Right ventricle myocardium superior (tissue), 1 donor: ENCODE data around the gene SSPN. TPM values are rescaled to one million over a fixed set of nuclear protein-coding genes. Genes with fewer than 3 reads are reported as not detected.

Source experiments
- ATAC-seq: fragments of 200-7000 bp; cut with Tn5 transposase; one replicate; pipeline ENCODE4 v1.9.1; 2020; ENCODE audit warnings: mild to moderate bottlenecking; ENCODE audit not compliant: poor library complexity
- DNase-seq: peaks from one replicate; pipeline ENCODE4 v3.0.0-alpha.2; 2020
- intact Hi-C: fragments of 100-400 bp; cut with DNase I; formaldehyde crosslinking; loops from one replicate; pipeline ENCODE4 v1.11.2; 2022
- total RNA-seq: library from RNA; stranded (reverse); fragmentation: NEBNext Ultra II Directional; extraction: Animal tissue kit (Norgen Biotek cat#: 25700); gene quantifications from one replicate; pipeline ENCODE4 v1.2.1, GENCODE V29; 2021
- donor health status: DM: no; HTN: yes; CAD: no; lungs with severe emphysema.

The SSPN gene
- total RNA-seq, 1 donor from 2014 or later, result 51.5 TPM

DNA sequence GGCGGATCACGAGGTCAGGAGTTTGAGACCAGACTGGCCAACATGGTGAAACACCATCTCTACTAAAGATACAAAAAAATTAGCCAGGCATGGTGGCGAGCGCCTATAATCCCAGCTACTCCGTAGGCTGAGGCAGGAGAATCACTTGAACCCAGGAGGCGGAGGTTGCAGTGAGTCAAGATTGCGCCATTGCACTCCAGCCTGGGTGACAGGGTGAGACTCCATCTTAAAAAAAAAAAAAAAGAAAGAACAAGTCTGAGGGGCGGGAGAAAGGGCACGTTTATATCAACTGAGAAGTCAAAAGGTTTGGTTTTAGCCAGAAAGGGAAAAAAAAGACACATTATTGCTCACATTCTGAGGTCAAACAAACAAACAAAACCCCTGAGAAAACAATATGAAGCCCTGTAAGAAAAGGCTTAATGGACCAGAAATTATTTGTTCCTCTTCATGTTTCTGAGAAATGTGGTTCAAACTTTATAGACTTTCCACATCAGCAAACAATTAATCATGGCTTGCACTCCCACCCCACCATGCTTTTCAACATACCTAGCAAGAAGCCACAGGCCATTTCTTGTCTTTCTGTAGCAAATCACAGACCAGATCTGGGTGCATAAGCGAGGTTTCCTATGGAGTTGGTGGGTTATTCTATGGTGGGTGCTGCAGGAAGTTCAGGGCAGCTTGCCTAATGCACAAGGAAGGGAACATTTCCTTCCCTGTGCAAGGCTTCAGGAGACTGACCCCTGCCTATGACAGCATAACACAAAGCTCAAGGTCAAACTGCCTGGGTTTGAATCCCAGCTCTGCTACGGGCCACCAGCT lies 80.1 kb downstream of the SSPN start:
- no peak for ATAC-seq
- intact Hi-C loops, result no loop called here
- DNase-seq, result no peak

DNA sequence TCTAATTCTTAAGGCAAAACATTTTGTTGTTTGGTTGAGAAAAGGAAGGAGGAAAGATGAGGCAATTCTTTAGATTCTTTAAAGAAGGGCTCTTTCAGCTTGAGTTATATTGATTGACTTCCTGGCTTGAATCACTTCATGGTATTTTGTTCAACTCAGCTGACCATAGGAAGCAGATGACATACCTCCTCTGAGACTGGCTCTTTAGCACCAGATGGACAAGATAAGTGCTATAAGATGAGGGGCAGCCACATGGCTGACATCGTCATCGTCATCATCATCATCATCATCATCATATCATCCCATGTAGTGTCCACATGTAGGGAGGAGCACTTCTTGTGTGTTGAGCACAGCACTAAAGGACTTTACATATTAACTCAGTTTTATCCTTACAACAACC lies 81.3 kb downstream of the SSPN start:
- no peak for DNase-seq
- no peak for ATAC-seq
- intact Hi-C loops, result no loop called here

DNA sequence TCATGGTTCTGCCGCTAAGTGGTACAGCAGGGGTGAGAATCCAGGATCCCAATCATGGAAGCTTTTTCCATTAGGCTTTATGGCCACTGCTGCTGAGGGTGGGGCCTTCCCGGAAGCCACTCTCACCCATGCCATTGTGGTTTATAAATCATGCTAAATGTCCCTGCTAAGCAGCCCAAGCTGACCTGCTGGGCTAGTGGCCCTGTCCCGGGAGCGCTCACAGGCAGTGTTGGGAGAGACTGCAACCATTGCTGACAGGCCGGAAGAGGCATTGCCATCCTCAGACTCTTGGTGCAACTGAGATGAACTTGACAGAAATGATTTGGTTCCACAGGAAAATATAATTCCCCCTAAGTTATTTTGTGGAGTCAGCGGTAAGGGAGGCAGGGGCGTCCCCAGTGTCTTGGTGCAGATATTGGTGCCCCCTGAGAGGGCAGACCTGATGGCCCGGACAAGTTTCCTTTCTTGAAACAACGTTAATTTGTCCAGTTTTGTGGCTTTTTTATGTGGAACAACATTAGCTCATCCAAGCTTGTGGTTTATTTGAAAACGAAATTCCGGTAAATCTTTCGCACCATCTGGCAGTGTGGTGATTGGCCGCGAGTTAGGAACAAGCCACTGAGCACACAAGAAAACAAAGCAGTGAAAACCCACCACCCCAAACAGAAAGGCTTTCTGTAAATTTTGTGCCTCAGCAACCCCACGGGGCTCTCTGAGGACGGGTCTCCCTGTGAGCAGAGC lies 82.3 kb downstream of the SSPN start:
- intact Hi-C loops, result no loop called here
- DNase-seq (no peak), ATAC-seq (no peak)

DNA sequence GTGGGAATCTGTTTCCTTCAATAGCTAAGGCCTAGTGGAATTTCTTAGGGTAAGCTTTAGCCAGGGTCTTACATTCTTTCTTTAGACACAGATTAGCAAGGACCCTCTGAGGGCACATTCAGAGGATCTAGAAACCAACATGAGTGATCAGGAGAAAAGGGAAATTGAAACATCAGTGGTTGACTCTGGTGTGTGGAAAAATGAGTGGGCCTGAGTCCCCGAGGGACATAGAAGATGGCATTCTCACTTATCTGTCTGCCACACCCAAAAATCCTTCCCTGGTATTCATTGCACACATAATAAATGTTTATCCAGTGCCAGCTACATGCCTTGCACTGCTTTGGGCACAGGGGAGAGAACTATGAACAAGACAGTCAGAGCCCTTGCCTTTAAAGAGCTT lies 82.9 kb downstream of the SSPN start:
- DNase-seq (no peak), ATAC-seq (no peak)
- intact Hi-C loops, result no loop called here

DNA sequence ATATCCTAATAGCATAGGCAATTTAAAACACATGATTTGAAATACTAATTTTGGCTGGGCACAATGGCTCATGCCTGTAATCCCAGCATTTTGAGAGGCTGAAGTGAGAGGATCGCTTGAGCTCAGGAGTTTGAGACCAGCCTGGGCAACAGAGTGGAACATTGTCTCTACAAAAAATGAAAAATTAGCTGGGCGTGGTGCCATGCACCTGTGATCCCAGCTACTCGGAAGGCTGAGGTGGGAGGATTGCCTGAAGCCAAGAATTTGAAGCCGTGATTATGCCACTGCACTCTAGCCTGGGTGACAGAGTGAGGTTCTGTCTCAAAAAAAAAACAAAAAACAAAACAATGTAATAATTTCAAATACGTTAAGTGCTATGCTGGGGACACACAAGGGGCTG lies 83.3 kb downstream of the SSPN start:
- no peak for DNase-seq
- intact Hi-C loops, result no loop called here
- no peak for ATAC-seq

DNA sequence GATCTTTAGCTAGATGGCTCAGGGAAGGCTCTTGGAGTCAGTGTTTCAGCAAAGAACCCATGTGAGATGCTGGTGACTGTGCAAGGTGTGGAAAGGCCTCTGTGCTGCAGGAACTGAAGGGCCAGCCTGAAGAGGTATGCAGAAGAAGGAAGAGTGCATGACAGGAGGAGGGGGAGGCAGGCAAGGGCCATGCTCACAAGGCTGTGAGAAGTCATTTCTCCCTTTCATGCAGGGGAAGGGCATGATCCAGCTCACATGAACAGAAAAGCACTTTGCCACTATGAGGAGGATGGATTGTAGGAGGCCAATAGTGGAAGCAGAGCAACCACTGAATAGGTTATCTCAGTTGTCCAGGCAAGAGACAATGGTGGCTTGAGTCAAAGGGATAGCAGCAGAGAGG lies 83.7 kb downstream of the SSPN start:
- no peak for ATAC-seq
- intact Hi-C loops, result no loop called here
- DNase-seq, result no peak

DNA sequence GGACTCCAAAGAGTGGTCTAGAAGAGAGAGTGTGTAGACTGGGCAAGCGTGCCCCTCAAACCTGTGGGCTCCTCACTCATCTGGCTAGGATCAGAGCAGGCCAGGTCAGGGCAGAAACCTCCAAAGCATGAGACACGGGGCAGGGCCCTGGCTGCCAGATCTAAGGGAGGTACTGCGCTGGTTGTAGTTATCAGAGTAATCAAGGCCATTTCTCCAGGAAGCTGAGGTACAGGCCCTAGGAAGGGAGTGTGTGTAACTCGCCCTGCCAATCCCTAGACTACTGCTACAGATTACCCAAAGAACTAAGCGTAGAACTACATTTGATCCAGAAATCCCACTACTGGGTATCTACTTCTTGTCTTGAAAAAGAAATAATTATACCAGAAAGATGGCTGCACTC lies 84.5 kb downstream of the SSPN start:
- ATAC-seq (no peak), DNase-seq (no peak)
- intact Hi-C loops, result no loop called here

DNA sequence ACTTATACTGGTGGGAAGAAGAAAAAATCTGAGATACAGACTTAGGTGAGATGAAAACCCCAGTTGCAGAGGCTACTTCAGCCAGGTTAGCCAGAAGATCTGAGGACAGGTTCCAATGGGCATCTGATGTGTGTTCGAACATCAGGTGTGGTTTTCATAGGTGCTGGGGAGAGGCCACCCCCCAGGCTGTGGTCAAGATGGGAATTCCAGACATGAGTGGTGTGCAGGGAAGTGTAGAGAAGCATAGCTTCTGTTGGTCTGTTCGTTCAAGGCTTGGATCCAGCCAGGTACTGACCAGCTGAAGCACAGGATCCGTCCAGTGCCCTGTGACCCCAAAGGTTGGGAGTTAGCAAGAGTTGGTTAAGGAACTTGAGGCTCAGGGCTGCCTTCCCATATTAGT lies 85.5 kb downstream of the SSPN start:
- intact Hi-C loops, result no loop called here
- DNase-seq (no peak), ATAC-seq (no peak)

DNA sequence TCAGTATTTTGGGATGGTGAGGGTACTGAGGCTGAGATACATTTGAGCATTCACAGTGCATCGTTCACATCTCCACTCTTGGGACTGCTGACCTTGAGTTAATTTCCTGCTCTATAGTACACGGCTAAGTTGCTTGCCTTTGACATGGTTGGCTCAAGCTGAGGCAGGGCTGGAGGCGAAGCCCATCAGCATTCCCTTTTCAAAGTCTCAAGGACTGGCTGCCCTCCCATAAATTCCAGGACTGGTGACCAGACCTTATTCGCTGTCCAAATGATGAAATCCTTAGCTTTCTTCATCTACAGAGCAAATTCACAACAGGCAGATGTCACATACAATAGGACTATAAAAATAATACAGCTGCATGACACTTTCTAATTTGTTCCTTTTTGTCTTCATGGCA lies 85.9 kb downstream of the SSPN start:
- ATAC-seq (peak; percentile 90), DNase-seq (peak; percentile 58)
- intact Hi-C loops, result no loop called here

DNA sequence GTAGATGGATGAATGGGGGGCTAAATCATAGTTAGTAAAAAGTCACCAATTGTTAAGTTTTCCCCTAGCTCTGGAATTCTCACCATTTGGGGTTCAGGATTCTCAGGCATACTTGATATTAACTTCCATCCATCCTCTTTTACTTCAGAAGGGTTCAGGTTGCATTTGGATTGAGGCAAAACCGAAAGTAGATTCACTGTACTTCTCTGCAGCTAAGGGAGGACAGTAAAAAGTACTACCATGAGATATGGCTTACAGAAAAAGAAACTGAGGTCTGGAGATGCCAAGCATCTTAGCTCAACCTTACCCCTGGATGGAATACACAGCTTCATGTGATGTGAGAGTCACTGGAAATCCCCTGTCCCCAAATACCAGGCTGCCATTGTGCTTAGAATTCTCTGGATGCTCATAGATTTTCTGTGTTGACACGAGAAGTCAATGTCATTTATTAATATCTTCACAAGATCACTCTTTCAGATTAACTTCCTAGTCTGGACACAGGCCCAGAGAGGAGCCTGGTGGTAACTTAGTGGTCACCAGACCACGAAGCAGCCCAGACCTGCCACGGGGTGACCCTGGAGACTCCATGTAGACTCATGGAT lies 87.1 kb downstream of the SSPN start:
- ATAC-seq, result no peak
- intact Hi-C loops, result no loop called here
- no peak for DNase-seq

DNA sequence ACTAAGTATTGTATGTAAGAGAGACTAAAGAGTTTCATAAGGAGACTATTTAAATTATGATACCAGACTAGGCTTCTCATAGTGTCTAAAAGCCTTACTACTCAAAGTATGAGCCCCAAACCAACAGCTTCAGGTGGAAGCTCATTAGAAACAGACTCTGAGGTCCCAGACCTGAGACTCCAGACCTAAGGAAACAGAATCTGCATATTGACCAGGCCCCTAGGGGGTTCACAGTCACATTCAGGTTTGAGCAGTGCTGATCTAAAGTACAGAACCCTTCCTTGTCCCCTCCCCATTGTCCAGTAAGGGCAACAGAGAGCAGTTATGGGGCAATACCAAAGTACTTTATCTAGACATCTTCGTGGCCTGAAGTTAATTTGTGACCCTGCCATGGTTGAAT lies 87.7 kb downstream of the SSPN start:
- DNase-seq (no peak), ATAC-seq (no peak)
- intact Hi-C loops, result no loop called here

DNA sequence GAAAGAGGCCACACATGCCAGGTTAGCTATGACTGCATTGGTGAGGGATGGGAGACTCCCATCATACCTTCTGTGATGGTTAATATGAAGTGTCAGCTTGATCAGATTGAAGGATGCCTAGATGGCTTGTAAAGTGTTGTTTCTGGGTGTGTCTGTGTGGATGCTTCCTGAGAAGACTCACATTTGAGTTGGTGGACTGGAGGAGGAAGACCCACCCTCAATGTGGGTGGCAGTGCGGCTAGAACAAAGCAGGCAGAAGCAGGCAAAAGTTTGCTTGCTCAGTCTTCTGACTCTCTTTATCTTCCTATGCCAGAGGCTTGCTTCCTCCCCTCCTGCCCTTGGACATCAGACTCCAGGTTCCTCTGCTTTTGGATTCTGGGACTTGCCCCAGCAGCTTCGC lies 88.2 kb downstream of the SSPN start:
- no peak for DNase-seq
- no peak for ATAC-seq
- intact Hi-C loops, result no loop called here

DNA sequence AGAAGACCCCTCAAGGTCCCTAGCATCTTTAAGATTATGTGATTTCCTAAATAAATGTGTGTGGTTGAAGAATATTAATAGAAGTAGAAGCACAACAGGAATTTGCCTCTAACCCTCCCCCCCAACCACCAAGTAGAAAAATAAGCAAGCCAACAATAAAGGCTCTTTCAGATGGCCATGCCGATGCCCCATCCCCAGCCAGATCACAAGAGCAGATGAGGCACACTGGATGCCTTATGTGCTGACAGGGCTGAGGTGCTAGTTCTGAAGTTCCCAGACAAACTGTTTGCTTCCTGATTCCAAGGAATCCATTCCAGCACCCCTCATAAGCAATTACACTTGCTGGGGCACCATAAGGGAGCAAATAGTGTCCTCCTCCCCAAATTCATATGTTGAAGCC lies 90.0 kb downstream of the SSPN start:
- no peak for ATAC-seq
- intact Hi-C loops, result no loop called here
- no peak for DNase-seq

DNA sequence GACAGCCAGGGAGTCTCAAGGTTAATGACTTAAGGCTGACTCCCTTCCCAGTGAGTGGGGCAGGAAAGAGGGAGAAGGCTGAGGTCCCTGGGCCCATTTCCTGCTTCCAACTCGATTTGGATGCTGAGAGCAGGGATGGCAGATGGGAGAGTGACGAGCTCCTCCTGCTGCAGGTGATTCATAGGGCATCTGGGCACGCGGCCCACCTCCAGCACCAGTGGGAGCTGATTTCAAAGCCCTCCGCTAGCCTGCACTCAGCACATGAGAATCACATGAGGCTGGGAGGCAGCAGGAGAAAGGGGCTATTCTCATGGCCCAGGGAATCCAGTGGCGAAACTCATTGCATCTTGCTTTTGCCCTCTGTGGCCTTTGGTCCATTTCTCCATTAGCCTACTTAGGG lies 90.8 kb downstream of the SSPN start:
- ATAC-seq, result no peak
- no peak for DNase-seq
- intact Hi-C loops, result no loop called here

DNA sequence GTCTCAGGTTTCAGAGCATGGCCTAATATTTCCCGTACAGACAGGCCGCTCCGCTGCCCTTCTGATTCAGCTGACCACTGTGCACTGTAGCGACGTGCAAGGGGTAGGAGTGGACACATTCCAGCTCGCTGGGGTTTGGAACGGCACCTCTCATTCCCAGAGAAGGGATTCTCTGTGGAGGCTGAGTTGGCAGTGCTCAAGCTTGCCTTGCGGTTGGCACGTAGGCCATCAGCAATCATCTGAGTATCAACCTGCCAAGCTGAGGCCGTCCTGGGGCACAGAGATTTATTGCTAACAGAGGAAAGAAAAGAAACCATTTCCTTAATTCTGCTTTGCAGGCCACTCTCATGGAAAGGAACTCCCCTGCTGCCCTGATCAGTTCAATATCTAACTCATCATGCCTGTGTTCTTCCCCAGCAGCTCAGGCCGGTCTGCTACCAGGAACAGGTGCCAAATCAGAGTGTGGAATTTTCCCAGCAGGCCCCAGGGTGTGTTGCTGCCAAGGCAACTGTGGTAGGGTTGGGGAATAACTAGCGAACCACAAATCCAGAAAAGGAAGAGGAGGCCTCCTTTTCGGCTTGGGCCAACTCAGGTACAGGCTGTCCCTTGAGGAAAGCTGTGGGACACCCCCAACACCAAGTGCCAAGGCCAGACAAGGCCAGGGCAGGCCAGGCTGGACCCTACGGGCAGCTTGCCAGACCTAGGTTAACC lies 92.5 kb downstream of the SSPN start:
- intact Hi-C loops, result no loop called here
- ATAC-seq, result peak; percentile 84
- no peak for DNase-seq

DNA sequence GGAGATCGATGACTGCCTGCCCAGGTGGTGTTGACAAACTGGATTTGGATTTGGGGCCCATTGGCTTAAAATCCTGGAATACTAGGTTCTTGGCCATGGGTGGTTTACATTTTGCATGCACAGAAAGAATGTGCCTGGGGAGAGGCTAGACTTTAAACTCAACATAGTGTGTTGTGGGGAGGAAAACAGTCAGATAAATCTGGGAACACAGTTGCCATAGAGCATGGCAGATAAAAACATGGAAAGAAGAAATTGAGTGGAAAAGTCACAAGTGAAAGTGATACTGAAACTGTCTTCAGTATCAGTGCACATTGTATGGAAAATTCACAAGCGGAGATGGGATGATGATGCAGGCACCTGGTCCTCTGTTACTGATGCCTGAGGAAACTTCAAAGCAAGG lies 95.2 kb downstream of the SSPN start:
- DNase-seq (no peak), ATAC-seq (no peak)
- intact Hi-C loops, result no loop called here

DNA sequence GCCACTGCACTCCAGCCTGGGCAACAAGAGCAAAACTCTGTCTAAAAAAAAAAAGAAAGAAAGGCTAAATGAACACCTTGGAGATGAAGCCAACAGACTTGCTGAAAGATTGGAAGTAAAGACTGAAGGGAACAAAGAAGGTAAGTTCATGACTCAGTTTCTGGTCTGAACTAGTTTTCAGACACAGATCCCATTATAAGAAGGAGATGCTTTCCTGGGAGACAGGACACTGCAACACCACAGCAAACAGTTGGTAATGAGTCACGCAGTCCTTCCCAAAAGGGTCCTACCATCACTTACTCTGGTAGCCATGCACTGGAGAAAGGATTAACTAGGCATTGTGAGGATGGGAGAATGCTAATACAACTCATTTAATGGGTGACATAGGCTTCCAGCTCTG lies 97.2 kb downstream of the SSPN start:
- intact Hi-C loops, result no loop called here
- no peak for ATAC-seq
- no peak for DNase-seq

DNA sequence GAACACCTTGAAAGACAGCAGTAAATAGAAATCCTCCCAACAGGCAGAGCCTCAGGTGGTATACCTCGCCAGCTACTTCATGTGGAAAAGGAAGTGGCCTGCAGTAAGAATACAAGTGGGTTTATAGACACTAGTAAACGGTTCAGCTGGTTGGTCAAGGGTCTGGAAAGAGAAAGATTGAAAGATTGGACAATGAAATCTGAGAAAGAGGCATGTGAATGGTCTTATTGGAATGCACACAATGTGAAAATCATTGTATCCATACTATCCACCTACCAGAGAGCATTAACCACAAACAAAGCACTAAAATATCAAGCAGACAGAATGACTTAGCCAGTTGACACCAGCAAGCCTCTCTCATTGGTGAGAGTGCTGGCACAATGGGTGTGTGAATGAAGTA lies 98.2 kb downstream of the SSPN start:
- DNase-seq (no peak), ATAC-seq (no peak)
- intact Hi-C loops, result no loop called here

DNA sequence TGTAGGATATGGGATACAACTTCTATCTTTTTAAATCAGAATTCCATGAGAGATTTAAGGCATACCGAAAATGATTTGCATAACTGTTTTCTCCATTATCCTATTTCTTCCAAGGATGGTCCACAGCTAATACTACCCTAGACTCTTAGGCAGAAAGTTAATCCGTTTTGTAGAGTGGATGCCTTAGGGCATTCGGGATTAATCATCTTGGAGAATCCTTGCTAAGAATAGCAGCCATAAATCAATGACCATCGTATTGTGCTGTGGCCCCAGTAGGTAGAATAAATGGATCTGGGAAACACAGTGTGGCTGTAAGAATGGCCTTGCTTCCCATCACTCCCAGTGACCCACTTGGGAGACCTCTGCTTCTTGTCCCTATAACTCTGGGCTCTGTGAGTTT lies 99.6 kb downstream of the SSPN start:
- DNase-seq, result no peak
- no peak for ATAC-seq
- intact Hi-C loops, result no loop called here
